HCT116 (cell line): ENCODE data around the gene ATAD5. TPM values are rescaled to one million over a fixed set of nuclear protein-coding genes. Genes with fewer than 3 reads are reported as not detected.

Experiments
- CEBPB ChIP-seq: IDR thresholded peaks from 2 replicates; pipeline ENCODE4 v1.6.1; 2012; ENCODE audit warnings: low read depth
- ELF1 ChIP-seq: IDR thresholded peaks from 2 replicates; pipeline ENCODE4 v1.6.1; 2012; ENCODE audit warnings: low read depth, borderline replicate concordance
- EZH2 ChIP-seq: fragments of 200-600 bp; sonication (generic); IDR thresholded peaks from 2 replicates; pipeline ENCODE4 v1.6.1; 2017; ENCODE audit warnings: antibody characterized with exemption, mixed run types
- JUND ChIP-seq: IDR thresholded peaks from 2 replicates; pipeline ENCODE4 v1.6.1; 2012
- POLR2AphosphoS5 ChIP-seq: IDR thresholded peaks from 2 replicates; pipeline ENCODE4 v1.6.1; 2011; ENCODE audit warnings: mild to moderate bottlenecking, low read depth, low read length, moderate library complexity
- RAD21 ChIP-seq: IDR thresholded peaks from 2 replicates; pipeline ENCODE4 v1.6.1; 2012; ENCODE audit warnings: low read depth, mild to moderate bottlenecking
- REST ChIP-seq: IDR thresholded peaks from 2 replicates; pipeline ENCODE4 v1.6.1; 2012; ENCODE audit warnings: low read depth
- SP1 ChIP-seq: IDR thresholded peaks from 2 replicates; pipeline ENCODE4 v1.6.1; 2012; ENCODE audit warnings: low read depth
- ZNF274 ChIP-seq: fragments of 200-500 bp; sonication (Bioruptor generic); IDR thresholded peaks from 2 replicates; pipeline ENCODE4 v1.6.1; 2014; ENCODE audit warnings: mild to moderate bottlenecking, low read depth, low read length, inconsistent platforms
- total RNA-seq: library from RNA; stranded (reverse); gene quantifications from one replicate; pipeline ENCODE4 v1.2.1, GENCODE V29; 2021; ENCODE audit not compliant: unreplicated experiment
- TF ChIP-seq, protein P1 (sequence below): IDR thresholded peaks from 2 replicates; pipeline ENCODE4 v1.6.1; 2011; ENCODE audit warnings: mild to moderate bottlenecking, low read length, moderate library complexity; ENCODE audit not compliant: insufficient replicate concordance; ENCODE audit errors: extremely low read depth
- TF ChIP-seq, protein P2 (sequence below): IDR thresholded peaks from 2 replicates; pipeline ENCODE4 v1.6.1; 2012

The ATAD5 gene
- total RNA-seq, 1 experiment from 2014 or later: 9.5 TPM

DNA sequence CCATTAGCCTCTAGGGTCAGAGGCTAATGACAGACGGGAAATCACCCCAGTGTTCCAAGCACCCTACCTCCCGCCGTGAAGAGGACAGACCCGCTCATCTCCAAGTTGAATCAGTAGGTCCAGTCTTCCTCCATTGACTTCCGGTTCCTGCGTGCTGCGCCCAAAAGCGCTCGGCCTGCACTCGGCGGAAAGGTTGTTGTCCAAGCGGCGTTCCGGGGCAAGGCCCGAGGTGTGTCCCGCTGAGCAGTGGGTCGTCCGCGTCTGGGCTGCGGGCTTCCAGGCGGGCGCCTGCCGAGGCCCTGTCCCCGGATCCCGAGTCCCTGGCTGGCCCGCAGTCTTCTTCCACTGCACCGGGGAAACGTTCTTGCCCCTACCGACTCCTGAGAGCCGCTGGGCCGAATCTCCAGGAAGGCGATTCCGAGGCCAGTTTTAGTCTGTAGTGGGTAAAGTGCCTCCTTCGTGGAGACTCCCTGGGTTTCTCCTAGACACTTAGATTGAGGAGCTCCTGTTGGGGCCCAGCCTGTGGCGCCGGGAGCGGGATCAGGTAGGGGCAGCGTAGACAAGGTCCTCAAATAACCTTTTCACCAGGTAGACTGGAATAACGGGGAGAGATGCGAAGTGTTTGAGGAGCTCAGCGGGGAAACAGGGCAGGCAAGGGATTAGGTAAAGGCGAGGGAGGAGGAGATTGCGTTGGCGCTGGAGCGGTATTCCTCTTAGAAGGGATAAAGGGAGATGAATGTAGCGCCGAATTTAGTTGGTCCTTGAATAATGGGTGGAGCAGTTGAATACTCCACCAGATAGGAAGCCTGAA is 74.5 kb downstream of the ATAD5 start, which contains the start of gene TEFM (continued):
- no peak for TF ChIP-seq REST
- TF ChIP-seq, protein P1, sequence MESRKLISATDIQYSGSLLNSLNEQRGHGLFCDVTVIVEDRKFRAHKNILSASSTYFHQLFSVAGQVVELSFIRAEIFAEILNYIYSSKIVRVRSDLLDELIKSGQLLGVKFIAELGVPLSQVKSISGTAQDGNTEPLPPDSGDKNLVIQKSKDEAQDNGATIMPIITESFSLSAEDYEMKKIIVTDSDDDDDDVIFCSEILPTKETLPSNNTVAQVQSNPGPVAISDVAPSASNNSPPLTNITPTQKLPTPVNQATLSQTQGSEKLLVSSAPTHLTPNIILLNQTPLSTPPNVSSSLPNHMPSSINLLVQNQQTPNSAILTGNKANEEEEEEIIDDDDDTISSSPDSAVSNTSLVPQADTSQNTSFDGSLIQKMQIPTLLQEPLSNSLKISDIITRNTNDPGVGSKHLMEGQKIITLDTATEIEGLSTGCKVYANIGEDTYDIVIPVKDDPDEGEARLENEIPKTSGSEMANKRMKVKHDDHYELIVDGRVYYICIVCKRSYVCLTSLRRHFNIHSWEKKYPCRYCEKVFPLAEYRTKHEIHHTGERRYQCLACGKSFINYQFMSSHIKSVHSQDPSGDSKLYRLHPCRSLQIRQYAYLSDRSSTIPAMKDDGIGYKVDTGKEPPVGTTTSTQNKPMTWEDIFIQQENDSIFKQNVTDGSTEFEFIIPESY: no peak
- no peak for TF ChIP-seq EZH2
- TF ChIP-seq, protein P2, sequence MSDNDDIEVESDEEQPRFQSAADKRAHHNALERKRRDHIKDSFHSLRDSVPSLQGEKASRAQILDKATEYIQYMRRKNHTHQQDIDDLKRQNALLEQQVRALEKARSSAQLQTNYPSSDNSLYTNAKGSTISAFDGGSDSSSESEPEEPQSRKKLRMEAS: peak; percentile 79
- peak; percentile 46; the same call in 1 of the 2 replicates for TF ChIP-seq SP1
- TF ChIP-seq ELF1: peak; percentile 58
- TF ChIP-seq RAD21: no peak
- no peak for TF ChIP-seq ZNF274
- no peak for TF ChIP-seq CEBPB
- peak; percentile 87 for TF ChIP-seq POLR2AphosphoS5
- no peak for TF ChIP-seq JUND
